HG03025 (cell line): ENCODE results near the gene ARVCF.

ENCODE experiments used
- ATAC-seq: cut with Tn5 transposase; IDR thresholded peaks from one replicate; pipeline ENCODE4 v1.9.1; 2021; ENCODE audit warnings: mild to moderate bottlenecking, moderate library complexity; ENCODE audit not compliant: unreplicated experiment, low FRiP score

The ARVCF gene

GRCh38 chr22:20016734-20017621, at the start of gene ARVCF:
Gene ARVCF, minus strand, starts transcription at chr22:20016823. Its CDS starts 26,029 bp downstream, at chr22:19990794.
- peak; percentile 44 for ATAC-seq

DNA sequence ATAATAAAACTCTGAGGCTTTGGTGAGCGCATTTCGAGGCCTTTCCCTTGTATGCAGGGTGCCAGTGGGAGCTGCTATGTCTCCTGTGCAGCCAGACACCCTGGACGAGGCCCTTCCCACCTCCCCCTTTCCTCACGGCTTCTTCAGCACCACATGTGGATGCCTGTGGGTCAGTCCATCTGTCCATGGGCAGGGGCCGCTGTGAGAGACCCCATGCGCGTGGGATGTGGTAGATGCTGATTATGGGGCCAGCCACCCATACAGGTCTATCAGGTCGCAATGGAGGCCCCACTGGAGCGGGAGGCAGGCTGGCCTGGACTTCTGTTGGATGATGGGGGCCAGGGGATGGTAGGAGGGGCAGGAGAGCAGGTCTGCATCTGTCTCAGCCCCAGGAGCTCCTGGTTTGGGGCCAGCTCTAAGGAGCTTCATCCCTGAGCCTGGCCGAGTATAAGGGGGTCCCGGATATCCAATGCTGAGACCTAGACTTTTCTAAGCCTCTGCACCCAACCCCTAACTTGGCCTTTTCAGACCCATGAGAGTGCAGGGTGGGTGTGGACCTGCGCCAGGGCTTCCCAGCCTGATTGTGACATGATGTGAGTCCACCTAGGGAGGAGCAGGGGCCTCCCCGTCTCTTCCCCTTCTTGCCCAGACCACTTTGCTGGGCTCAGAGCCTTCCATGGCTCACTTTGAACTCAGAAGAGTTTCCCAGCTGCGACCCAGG, 49.4 kb upstream of the ARVCF start:
- ATAC-seq, result no peak

GRCh38 chr22:20064545-20065262, 48.1 kb upstream of the ARVCF start:
- ATAC-seq, result no peak

GRCh38 chr22:20064140-20064480, 47.5 kb upstream of the ARVCF start:
- no peak for ATAC-seq

- no peak for ATAC-seq
Observed at GRCh38 chr22:20063271-20064139, 46.9 kb upstream of the ARVCF start.

DNA sequence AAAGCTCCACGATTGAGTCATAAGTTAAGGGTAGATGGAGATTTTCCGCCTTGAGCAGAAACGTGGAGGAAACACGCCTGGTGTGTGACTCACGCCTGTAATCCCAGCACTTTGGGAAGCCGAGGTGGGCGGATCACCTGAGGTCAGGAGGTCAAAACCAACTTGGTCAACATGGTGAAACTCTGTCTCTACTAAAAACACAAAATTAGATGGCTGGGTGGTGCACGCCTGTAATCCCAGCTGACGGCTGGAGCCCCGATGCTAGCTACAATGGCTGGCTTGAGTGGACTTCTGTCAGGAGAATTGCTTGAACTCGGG, 46.1 kb upstream of the ARVCF start:
- no peak for ATAC-seq

DNA sequence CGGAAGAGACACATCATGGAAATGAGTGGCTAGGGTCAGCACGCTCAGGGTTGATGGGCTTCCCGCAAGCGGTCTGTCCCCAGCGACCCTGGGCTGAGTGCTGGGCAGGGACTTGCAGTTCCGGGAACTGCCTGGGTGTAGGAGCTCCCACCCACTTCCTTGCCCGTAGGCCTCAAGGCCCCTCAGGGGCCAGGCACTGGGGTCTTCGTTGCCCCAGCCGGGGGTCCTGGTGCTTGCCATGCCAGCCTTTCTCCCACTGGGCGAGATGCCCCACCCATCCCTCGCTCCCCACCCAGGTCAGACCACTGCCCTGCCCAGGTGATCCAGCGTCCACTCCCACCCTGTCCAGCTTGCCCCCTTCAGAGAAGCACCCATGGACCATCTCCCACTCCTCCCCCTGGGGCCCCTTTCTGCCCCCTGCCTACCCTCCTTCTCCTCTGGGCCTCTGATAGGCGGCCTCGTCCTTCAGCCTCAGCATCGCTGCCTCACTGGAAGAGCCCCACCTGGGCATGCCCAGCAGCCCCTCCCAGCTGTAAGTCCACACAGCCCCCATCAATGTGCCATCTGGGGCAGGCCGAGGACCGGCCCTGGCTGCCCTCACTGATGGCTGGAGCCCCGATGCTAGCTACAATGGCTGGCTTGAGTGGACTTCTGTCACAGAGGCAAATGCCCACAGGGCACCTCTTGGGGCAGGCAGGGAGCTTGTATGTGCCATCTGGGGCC, 45.6 kb upstream of the ARVCF start:
- ATAC-seq, result no peak

DNA sequence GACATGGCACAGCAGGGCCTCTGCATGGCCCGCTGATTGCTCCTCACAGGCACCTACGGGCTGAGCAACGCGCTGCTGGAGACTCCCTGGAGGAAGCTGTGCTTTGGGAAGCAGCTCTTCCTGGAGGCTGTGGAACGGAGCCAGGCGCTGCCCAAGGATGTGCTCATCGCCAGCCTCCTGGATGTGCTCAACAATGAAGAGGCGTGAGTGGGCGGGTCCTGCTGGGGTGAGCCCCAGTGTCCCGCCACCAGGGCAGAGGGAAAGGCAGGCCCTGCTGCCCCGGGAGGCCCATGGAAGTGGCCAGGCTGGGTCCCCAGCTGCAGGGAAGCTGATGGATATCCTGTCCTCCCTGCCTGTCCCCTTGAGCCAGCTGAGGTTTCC, 44.8 kb upstream of the ARVCF start:
- no peak for ATAC-seq

DNA sequence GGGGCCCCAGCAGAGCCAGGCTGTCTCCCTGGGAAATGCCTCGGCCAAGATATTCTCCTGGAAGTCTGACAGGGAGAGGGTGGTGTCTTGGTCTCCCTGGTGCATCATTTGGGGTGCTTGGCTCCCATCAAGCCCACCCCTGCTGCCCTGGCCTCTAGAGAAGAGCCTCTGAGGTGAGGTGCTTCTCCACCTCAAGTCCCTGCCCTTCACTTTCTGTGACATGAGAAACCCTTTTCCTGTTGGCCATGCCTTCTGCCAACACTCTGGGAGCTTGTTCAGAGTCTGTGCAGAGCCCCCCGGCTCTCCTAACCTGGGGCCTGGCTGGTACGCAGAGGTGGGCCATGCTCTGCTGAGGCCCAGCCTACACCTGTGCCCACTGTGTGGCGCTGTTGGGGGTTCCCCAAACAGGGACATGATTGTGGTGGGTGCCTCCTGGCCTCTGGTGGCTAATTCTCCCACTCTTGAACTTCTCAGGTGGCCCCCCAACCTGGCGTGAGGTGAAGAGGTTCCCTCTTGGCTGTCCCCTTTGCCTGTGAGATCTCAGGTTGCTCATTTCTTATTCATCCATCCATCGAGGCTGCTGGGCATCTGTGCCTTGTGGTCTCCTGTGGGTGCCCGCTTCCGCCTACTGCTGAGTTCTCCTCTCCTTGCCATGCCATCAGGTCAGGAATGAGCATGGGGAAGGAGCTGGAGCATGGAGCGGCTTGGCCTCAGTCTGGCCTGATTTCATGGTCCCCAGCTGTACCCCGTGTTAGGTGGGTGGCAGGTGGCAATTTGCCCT, 44.3 kb upstream of the ARVCF start:
- no peak for ATAC-seq

DNA sequence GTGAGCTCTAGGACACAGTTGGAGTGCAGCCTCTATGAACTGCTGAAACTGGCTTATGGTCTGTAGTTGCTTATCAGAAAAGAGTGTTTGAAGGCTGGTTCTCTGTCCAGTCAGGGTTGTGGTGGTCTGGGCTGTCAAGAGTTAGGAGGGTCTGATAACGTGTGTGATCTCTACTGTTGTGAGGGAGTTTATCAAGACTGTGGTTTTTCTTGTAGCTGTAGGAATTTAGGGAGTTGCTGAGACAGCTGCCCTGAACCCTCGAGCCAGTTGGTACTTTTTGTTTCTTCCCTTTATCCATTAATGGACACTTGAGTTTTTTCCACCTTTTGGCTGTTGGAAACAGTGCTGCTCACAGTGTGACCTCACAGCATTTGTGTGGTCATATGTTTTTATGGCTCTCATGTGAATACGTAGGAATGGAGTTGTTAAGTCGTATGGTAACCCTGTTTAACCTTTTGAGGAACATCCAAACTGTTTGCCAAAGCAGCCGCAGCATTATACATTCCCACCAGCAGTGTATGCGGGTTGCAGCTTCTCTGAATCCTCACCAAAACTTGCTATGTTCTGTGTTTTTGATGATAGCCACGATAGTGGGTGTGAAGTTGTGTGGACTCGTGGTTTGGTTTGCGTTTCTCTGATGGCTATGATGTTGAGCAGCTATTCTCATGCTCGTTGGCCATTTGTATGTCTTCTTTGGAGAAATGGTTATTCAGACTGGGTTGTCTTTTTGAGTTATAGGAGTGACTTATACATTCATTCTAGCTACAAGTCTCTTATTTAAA, 42.6 kb upstream of the ARVCF start:
- ATAC-seq, result no peak

DNA sequence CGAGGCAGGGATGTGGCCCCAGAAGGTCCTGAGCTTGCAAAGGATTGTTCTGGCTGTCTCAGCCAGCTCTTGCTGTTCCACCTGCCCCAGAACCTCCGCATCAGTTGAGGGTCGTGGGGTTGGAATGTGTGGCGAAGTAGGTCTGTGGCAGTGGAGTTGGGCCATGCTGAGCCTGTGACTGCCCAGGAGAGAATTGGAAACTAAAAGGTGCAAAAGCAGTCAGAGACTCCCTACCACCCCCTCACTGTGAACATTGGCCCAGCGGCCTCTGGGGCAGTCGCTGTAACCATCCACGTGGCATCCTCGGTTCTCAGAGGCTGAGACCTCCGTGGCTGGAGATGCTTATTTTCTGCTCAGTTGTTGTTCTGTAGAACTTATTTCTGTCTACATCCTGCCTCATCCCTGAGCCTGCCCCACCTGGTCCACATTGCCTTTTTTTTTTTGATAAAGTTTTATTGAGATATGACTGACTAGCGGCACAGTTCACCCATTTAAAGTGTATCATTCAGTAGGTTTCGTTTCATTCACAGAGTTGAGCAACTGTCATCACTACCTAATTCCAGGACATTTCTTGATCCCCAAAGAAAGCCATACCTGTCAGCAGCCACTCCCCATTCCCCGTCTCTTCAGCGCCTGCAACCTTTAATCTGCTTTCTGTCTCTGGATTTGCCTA, 41.1 kb upstream of the ARVCF start:
- ATAC-seq, result no peak

DNA sequence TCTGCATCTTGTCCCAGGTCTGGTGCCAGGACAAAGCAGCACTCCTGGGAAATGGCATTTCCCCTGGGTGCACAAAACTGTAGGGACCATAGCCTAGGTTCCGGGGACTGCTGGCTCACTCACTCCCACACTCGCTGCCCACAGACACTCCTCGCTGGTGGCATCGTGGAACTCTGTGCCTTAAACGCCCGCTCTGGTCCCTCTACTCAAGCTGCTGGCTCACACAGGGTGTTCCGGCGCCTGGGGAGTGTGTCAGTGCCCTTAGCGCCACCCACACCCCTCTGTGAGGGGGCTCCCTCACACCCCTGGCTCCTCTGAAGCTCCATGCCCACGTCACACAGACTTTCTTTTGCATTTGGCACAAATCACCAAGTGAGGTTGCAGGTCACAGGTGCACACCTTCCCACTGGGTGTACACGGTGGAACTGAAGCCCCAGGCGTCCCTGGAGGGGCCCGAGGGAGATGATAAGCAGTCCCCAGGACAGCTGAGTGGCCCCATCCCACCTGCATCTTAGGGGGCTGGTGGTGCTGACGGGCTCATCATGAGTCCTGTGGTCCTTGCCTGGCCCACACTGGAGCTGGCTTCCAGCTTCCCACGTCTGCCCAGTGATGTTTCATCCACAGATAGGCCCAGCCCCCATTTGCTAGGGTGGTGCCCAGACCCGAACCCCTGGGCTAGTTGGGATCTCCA, 40.2 kb upstream of the ARVCF start:
- no peak for ATAC-seq

- ATAC-seq, result no peak
Observed at GRCh38 chr22:20056161-20056560, 39.5 kb upstream of the ARVCF start.

- ATAC-seq, result no peak
Observed at GRCh38 chr22:20055654-20056053, 39.0 kb upstream of the ARVCF start.

DNA sequence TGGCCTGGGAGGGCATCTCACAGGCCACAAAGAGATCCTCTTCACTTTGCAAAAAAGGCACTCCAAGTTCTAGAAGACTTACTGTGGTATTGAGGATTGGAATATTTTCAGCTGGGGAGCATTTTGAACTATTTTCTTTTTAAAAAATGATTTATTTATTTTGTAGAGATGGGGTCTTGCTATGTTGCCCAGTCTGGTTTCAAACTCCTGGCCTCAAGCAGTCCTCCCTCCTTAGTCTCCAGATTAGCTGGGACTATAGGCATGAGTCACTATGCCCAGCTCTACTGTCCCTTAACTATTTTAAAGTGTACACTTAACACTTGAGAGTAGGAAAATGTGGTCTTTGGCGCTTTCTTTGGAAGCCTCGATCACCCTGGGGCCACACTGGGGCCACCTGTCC, 38.5 kb upstream of the ARVCF start:
- no peak for ATAC-seq

GRCh38 chr22:20054485-20054884, 37.9 kb upstream of the ARVCF start:
- ATAC-seq, result no peak

- no peak for ATAC-seq
Observed at GRCh38 chr22:20054034-20054427, 37.4 kb upstream of the ARVCF start.
